PC-9 (cell line): ENCODE results near the gene TERT. TPM values are rescaled to one million over a fixed set of nuclear protein-coding genes. Genes with fewer than 3 reads are reported as not detected.

Source experiments
- BruUV-seq: library from RNA; stranded (reverse); fragments of 400-500 nt; replicated peaks from 2 replicates; lab custom pipeline; 2021; lab: Mats Ljungman, UMichigan
- CTCF ChIA-PET: fragments of 300-600 bp; sonication (Branson Sonifier 250); formaldehyde crosslinking; loops from one replicate; lab custom pipeline; 2022; ENCODE audit warnings: antibody characterized with exemption; lab: Charles Lee
- POLR2A ChIA-PET: fragments of 300-600 bp; sonication (Branson Sonifier 250); formaldehyde crosslinking; loops from one replicate; lab custom pipeline; 2022; ENCODE audit warnings: antibody characterized with exemption; ENCODE audit not compliant: unreplicated experiment; lab: Charles Lee
- DNase-seq, 2 experiments: peaks; one replicate each; pipeline versions ENCODE4 v3.0.0 to v3.0.0-alpha.2; 2015 to 2022; ENCODE audit warnings: mixed read lengths in 1 of 2
- H2AFZ ChIP-seq: fragments of 200-600 bp; sonication (generic); 2 replicates; pipeline ENCODE4 v1.8.1; 2017; ENCODE audit warnings: antibody characterized with exemption
- H3F3A ChIP-seq: fragments of 200-600 bp; sonication (generic); 2 replicates; pipeline ENCODE4 v1.8.1; 2017; ENCODE audit warnings: antibody characterized with exemption, mild to moderate bottlenecking, low read depth; ENCODE audit not compliant: insufficient read depth
- H3K27ac ChIP-seq: fragments of 200-600 bp; sonication (generic); 2 replicates; pipeline ENCODE4 v1.6.1; 2016; ENCODE audit warnings: mixed run types
- H3K27me3 ChIP-seq: fragments of 200-600 bp; sonication (generic); 2 replicates; pipeline ENCODE4 v1.6.1; 2016; ENCODE audit warnings: low read depth, mixed run types; ENCODE audit not compliant: insufficient read depth
- H3K36me3 ChIP-seq: fragments of 200-600 bp; sonication (generic); 2 replicates; pipeline ENCODE4 v1.6.1; 2016; ENCODE audit warnings: low read depth, mixed run types
- H3K4me1 ChIP-seq: fragments of 200-600 bp; sonication (generic); replicated peaks from 2 replicates; pipeline ENCODE4 v1.6.1; 2016; ENCODE audit warnings: mixed run types; ENCODE audit not compliant: insufficient read depth
- H3K4me2 ChIP-seq: fragments of 200-600 bp; sonication (generic); 2 replicates; pipeline ENCODE4 v1.6.1; 2017; ENCODE audit warnings: mixed run types
- H3K4me3 ChIP-seq: fragments of 200-600 bp; sonication (generic); 2 replicates; pipeline ENCODE4 v1.6.1; 2016; ENCODE audit warnings: mixed run types
- H3K79me2 ChIP-seq: fragments of 200-600 bp; sonication (generic); 2 replicates; pipeline ENCODE4 v1.6.1; 2017; ENCODE audit warnings: low read depth, mixed run types
- H3K9me2 ChIP-seq: fragments of 200-600 bp; sonication (generic); 2 replicates; pipeline ENCODE4 v1.8.1; 2017; ENCODE audit warnings: mild to moderate bottlenecking; ENCODE audit not compliant: insufficient read depth
- H3K9me3 ChIP-seq: fragments of 200-600 bp; sonication (generic); 2 replicates; pipeline ENCODE4 v1.8.1; 2016; ENCODE audit warnings: low read depth; ENCODE audit not compliant: insufficient read depth
- H4K20me1 ChIP-seq: fragments of 200-600 bp; sonication (generic); 2 replicates; pipeline ENCODE4 v1.8.1; 2017; ENCODE audit not compliant: insufficient read depth
- CTCF ChIP-seq: fragments of 200-600 bp; sonication (generic); conservative IDR thresholded peaks from 2 replicates; pipeline ENCODE4 v1.6.1; 2017; ENCODE audit warnings: mixed run types, antibody characterized with exemption, mild to moderate bottlenecking, moderate library complexity
- EZH2 ChIP-seq: fragments of 200-600 bp; sonication (generic); IDR thresholded peaks from 2 replicates; pipeline ENCODE4 v1.8.0; 2017; ENCODE audit warnings: antibody characterized with exemption, low read depth
- intact Hi-C: fragments of 100-400 bp; cut with micrococcal nuclease; formaldehyde crosslinking; loops from one replicate; pipeline ENCODE4 v1.10.0; 2022; ENCODE audit not compliant: unreplicated experiment
- total RNA-seq: library from RNA; stranded (reverse); gene quantifications from 2 replicates; pipeline ENCODE4 v1.2.3, GENCODE V29; 2021

The TERT gene
- total RNA-seq, 1 experiment from 2014 or later: 0.74 TPM

DNA sequence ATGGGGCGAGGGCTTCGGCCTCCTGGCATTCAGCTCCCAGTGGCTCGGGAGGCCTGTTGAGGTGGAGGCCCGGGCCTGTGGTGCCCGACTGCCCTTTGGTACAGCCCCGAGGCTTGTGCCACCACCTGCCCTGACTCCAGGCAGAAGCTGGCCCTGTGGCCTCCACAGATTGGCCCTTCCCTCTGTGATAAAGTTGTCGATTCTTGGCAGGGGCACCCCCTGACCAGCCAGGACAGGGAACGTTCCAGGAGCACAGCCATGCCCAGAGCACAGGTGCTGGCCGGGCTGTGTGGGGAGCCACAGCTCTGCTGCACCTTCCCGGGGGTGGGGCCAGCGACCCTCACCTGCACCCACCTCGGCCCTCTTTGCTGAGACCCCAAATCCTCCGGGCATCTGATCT, 37.0 kb downstream of the TERT start:
- Histone ChIP-seq H3K36me3 (no peaks in the 10 kb centered on the region), H3K79me2 (no peaks in the 10 kb centered on the region), H3K4me1 (no peaks in the 10 kb centered on the region), H4K20me1 (0 out of 2 replicates have a peak, but pooled peaks cover 5% of the 10 kb centered on the region), H3K9me2 (no peaks in the 10 kb centered on the region), H2AFZ (no peak overlapping the region), H3K9me3 (no peaks in the 10 kb centered on the region), H3K27me3 (0 out of 2 replicates have a peak, but pooled peaks cover 4% of the 10 kb centered on the region), H3K27ac (no peak overlapping the region), H3K4me2 (no peak overlapping the region), H3F3A (no peaks in the 10 kb centered on the region), H3K4me3 (no peak overlapping the region)
- intact Hi-C loops: no loop called here
- ChIA-PET POLR2A (no interaction called here), CTCF (no interaction called here)
- DNase-seq: no peak
- BruUV-seq: no TSS peak
- TF ChIP-seq EZH2 (no peak), CTCF (no peak)

- Histone ChIP-seq H3F3A (no peaks in the 10 kb centered on the region), H3K4me1 (no peaks in the 10 kb centered on the region), H3K27ac (no peak overlapping the region), H3K9me3 (no peaks in the 10 kb centered on the region), H3K4me2 (no peak overlapping the region), H3K9me2 (no peaks in the 10 kb centered on the region), H2AFZ (no peak overlapping the region), H3K27me3 (0 out of 2 replicates have a peak, but pooled peaks cover 5% of the 10 kb centered on the region), H3K4me3 (no peak overlapping the region), H3K79me2 (no peaks in the 10 kb centered on the region), H3K36me3 (no peaks in the 10 kb centered on the region), H4K20me1 (0 out of 2 replicates have a peak, but pooled peaks cover 5% of the 10 kb centered on the region)
- intact Hi-C loops: no loop called here
- no peak for DNase-seq
- CTCF ChIA-PET: no interaction called here
- TF ChIP-seq CTCF (no peak), EZH2 (no peak)
- POLR2A ChIA-PET: no interaction called here
- no TSS peak for BruUV-seq
Measured at GRCh38 chr5:1257363-1257762, 37.5 kb downstream of the TERT start.

DNA sequence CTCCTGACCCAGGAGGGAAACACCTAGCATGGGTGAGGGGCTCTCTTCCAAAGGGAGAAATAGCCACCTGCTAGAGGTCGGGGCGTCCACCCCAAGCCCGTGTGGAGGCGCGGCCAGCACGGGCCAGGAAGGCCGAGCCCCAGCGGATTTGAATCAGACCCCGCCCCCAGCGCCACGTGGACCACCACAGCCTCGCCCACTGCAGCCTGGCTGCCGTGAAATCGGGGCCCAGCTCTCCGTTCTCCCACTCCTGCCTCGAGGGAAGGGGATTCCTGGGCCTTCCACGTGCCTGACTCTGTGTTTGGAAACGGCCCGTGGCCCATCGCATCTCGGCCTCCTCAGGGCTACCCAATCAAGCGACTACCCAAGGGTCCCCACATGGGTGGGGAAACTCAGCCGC, 38.1 kb downstream of the TERT start:
- BruUV-seq: no TSS peak
- Histone ChIP-seq H3K9me3 (no peaks in the 10 kb centered on the region), H3K9me2 (no peaks in the 10 kb centered on the region), H3K27me3 (peaks cover 9% of the 10 kb centered on the region; the same call in 1 of the 2 replicates), H3K27ac (no peak overlapping the region), H3K4me3 (no peak overlapping the region), H3K4me2 (no peak overlapping the region), H3K4me1 (no peaks in the 10 kb centered on the region), H4K20me1 (0 out of 2 replicates have a peak, but pooled peaks cover 5% of the 10 kb centered on the region), H2AFZ (no peak overlapping the region), H3K36me3 (no peaks in the 10 kb centered on the region), H3K79me2 (no peaks in the 10 kb centered on the region), H3F3A (no peaks in the 10 kb centered on the region)
- intact Hi-C loops: no loop called here
- DNase-seq: no peak
- CTCF ChIA-PET: no interaction called here
- TF ChIP-seq CTCF (no peak), EZH2 (no peak)
- POLR2A ChIA-PET: no interaction called here
